ENCODE data around the gene LRRC32. TPM values are rescaled to one million over a fixed set of nuclear protein-coding genes. Genes with fewer than 3 reads are reported as not detected.

Gene LRRC32
- total RNA-seq, 1 donor: 37.6 TPM

GRCh38 chr11:76656571-76657081 is 13.9 kb downstream of the LRRC32 start:
- Histone ChIP-seq H2AFZ (ENCODE audit: low read length) (no peak overlapping the region), H3K27me3 (ENCODE audit: insufficient read depth, low read length) (no peaks in the 10 kb centered on the region), H3K36me3 (ENCODE audit: insufficient read depth, low read length) (peaks cover 35% of the 10 kb centered on the region), H3K4me3 (ENCODE audit: insufficient read depth, low read length) (no peak overlapping the region), H4K20me1 (ENCODE audit: insufficient read depth, low read length) (peaks cover 9% of the 10 kb centered on the region), H3K27ac (ENCODE audit: low read depth, low read length) (no peak overlapping the region), H3K4me2 (ENCODE audit: insufficient read depth, low read length) (no peak overlapping the region), H3K9me3 (ENCODE audit: low read depth, low read length) (no peaks in the 10 kb centered on the region), H3K4me1 (ENCODE audit: insufficient read depth, low read length) (peaks cover 12% of the 10 kb centered on the region), H3K79me2 (ENCODE audit: insufficient read depth, low read length) (no peaks in the 10 kb centered on the region)
- TF ChIP-seq CTCF (IDR thresholded peaks at IDR 0.05; ENCODE audit: extremely low read depth, low read depth, low read length): no peak
- DNase-seq (ENCODE audit: insufficient read length, low spot score, missing footprints): peak; percentile 89

GRCh38 chr11:76656050-76656531 is 14.5 kb downstream of the LRRC32 start:
- Histone ChIP-seq H2AFZ (ENCODE audit: low read length) (no peak overlapping the region), H3K27me3 (ENCODE audit: insufficient read depth, low read length) (no peaks in the 10 kb centered on the region), H3K4me1 (ENCODE audit: insufficient read depth, low read length) (peaks cover 12% of the 10 kb centered on the region), H3K36me3 (ENCODE audit: insufficient read depth, low read length) (peaks cover 35% of the 10 kb centered on the region), H3K4me3 (ENCODE audit: insufficient read depth, low read length) (no peak overlapping the region), H4K20me1 (ENCODE audit: insufficient read depth, low read length) (peaks cover 9% of the 10 kb centered on the region), H3K27ac (ENCODE audit: low read depth, low read length) (no peak overlapping the region), H3K9me3 (ENCODE audit: low read depth, low read length) (no peaks in the 10 kb centered on the region), H3K4me2 (ENCODE audit: insufficient read depth, low read length) (no peak overlapping the region), H3K79me2 (ENCODE audit: insufficient read depth, low read length) (no peaks in the 10 kb centered on the region)
- peak; percentile 57 for DNase-seq (ENCODE audit: insufficient read length, low spot score, missing footprints)
- no peak for TF ChIP-seq CTCF (IDR thresholded peaks at IDR 0.05; ENCODE audit: extremely low read depth, low read depth, low read length)

- H3K36me3 ChIP-seq (ENCODE audit: insufficient read depth, low read length): peaks cover 30% of the 10 kb centered on the region
- no peak overlapping the region for H3K27ac ChIP-seq (ENCODE audit: low read depth, low read length)
- H2AFZ ChIP-seq (ENCODE audit: low read length): no peak overlapping the region
- H3K9me3 ChIP-seq (ENCODE audit: low read depth, low read length): no peaks in the 10 kb centered on the region
- no peaks in the 10 kb centered on the region for H3K27me3 ChIP-seq (ENCODE audit: insufficient read depth, low read length)
- peaks cover 12% of the 10 kb centered on the region for H3K4me1 ChIP-seq (ENCODE audit: insufficient read depth, low read length)
- H3K4me3 ChIP-seq (ENCODE audit: insufficient read depth, low read length): no peak overlapping the region
- H3K79me2 ChIP-seq (ENCODE audit: insufficient read depth, low read length): no peaks in the 10 kb centered on the region
- TF ChIP-seq CTCF (IDR thresholded peaks at IDR 0.05; ENCODE audit: extremely low read depth, low read depth, low read length): no peak
- H4K20me1 ChIP-seq (ENCODE audit: insufficient read depth, low read length): peaks cover 9% of the 10 kb centered on the region
- H3K4me2 ChIP-seq (ENCODE audit: insufficient read depth, low read length): no peak overlapping the region
- peak; percentile 53 for DNase-seq (ENCODE audit: insufficient read length, low spot score, missing footprints)
Observed at GRCh38 chr11:76655501-76656049, 15.0 kb downstream of the LRRC32 start.

- H3K4me2 ChIP-seq (ENCODE audit: insufficient read depth, low read length): no peak overlapping the region
Observed at GRCh38 chr11:76654980-76655379, 15.6 kb downstream of the LRRC32 start.

More at GRCh38 chr11:76654980-76655379, 15.6 kb downstream of the LRRC32 start:
- Histone ChIP-seq H4K20me1 (ENCODE audit: insufficient read depth, low read length) (peaks cover 9% of the 10 kb centered on the region), H3K4me1 (ENCODE audit: insufficient read depth, low read length) (peaks cover 12% of the 10 kb centered on the region), H3K4me3 (ENCODE audit: insufficient read depth, low read length) (no peak overlapping the region), H3K36me3 (ENCODE audit: insufficient read depth, low read length) (peaks cover 26% of the 10 kb centered on the region), H3K9me3 (ENCODE audit: low read depth, low read length) (no peaks in the 10 kb centered on the region), H3K79me2 (ENCODE audit: insufficient read depth, low read length) (no peaks in the 10 kb centered on the region), H3K27me3 (ENCODE audit: insufficient read depth, low read length) (no peaks in the 10 kb centered on the region), H3K27ac (ENCODE audit: low read depth, low read length) (peak overlapping the region; percentile 12), H2AFZ (ENCODE audit: low read length) (no peak overlapping the region)
- DNase-seq (ENCODE audit: insufficient read length, low spot score, missing footprints): peak; percentile 80
- no peak for TF ChIP-seq CTCF (IDR thresholded peaks at IDR 0.05; ENCODE audit: extremely low read depth, low read depth, low read length)

All from osteoblast (primary cell).